Stimulated activated CD4-positive, alpha-beta T cell treated with anti-CD3 and anti-CD28 coated beads, Interleukin-12 subunit alpha, Interleukin-12 subunit beta, amount 100 ng/mL, for 24 hours (primary cell): ENCODE results near the gene FOXP2.
"Not testable (repeated sequence)": the region's sequence is repeated elsewhere in the genome, so short reads cannot be mapped to it uniquely, and the experiment has no call there.

ENCODE experiments used
- DNase-seq, 2 experiments: peaks; one replicate each; pipeline ENCODE4 v3.0.0-alpha.2; 2020; ENCODE audit warnings: low read depth in 2 of 2

The FOXP2 gene

GRCh38 chr7:114502454-114503254 lies 88.0 kb downstream of the FOXP2 start:
- no peak for DNase-seq

DNA sequence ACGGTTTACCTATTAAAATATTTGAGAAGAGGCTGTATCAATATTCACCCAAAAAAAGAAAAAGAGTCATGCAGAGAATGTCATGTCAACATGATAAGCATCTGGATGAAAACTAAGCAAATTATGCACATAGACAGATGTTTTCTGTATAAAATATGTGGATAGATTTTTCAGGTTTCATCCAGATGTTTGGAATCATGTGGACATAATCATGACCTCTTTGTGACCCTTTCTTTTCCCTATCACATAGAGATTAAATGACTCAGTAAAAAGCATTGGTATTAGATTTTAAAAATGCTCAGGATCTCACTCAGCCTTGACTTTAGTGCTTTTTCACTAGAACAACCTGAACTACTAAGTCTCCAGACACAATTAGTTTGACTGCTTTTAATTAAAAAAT lies 90.0 kb downstream of the FOXP2 start:
- DNase-seq, result no peak

- DNase-seq, result no peak
These were observed 92.8 kb downstream of the FOXP2 start for GRCh38 chr7:114507381-114507780.

- DNase-seq, result no peak
These were observed 93.5 kb downstream of the FOXP2 start for GRCh38 chr7:114508086-114508485.

GRCh38 chr7:114510824-114511223 lies 96.2 kb downstream of the FOXP2 start:
- not testable (repeated sequence) for DNase-seq

DNA sequence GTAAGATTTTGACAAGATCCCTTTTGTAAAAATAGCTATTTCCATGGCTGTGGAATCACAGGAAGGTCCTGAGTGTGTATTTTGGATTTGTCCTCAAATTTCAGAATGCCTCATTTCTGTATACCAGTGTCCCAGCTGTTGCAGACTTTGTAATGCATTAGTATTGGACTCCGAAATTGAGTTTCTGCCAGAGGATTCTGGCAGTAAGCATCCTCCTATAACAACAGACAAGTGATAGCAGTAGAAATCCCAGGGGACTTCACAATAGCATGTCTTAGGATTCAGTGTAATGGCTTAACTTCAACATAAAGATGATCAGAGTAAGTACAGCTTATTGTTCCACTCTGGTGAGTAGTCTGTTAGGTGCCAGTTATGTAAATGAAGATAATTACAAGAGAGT lies 104.6 kb downstream of the FOXP2 start:
- DNase-seq, result no peak

- no peak for DNase-seq
These were observed 107.5 kb downstream of the FOXP2 start for GRCh38 chr7:114522081-114522480.

DNA sequence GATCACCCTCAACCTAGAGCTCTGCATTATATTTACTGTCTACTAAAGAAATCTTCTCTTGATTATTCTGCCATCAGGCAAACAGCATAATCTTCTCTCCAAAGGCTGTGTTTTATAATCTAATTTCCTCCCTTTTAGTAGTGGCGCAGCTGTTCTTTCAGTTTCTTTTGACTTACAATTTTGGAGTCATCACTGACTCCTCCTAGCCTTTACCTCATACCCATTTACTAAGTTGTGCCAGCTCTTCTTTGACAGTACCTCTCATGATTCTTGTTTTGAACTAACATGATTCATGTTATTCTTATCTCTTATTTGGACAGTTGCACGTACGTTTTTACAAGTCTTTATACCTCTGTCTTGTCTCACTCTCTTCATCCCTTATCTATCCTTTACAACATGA lies 113.0 kb downstream of the FOXP2 start:
- DNase-seq, result no peak

DNA sequence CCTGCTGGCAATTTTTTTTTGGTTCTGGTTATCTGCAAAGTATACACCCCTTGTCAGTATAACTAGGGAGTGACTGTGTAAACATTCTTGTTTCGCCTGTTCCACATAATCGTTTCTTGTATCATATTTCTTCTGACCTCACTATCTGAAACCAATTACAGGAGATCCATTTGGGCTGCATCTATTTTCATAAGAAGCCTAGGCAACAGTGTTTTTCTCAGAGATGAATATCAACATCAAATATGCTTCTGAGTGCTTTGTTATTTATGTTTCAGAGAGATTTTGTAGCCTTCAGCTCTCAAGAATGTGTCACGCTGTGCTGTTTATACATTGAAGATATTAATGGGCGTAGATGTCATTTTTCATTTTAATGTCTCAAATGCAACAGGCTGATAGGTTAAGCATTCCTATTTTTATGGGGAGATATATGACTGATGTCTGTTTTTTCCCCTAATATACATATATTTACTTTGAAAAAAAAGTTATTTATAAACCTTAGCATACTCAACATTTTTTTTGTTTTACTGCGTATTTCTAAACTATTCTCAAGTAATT lies 115.5 kb downstream of the FOXP2 start:
- DNase-seq, result no peak

DNA sequence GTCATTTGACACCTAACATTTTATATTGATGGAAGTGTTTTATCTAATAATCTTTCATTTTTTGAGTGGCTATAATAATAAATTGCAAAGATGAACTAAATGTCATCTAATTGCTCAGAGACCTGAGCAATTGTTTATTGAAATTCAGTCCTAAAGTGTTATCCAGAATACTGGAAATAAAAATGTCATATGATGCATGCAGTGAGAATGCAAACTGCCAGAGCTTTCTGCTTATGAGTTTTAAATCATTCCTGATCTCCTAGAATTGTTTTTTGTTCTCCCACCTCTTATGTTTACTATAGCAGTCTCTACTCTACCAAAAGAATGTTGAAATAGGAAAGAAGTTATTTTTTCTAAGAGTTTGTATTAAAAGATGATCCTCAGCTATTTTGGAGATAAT lies 116.7 kb downstream of the FOXP2 start:
- no peak for DNase-seq

- no peak for DNase-seq
These were observed 118.5 kb downstream of the FOXP2 start for GRCh38 chr7:114533131-114533530.

DNA sequence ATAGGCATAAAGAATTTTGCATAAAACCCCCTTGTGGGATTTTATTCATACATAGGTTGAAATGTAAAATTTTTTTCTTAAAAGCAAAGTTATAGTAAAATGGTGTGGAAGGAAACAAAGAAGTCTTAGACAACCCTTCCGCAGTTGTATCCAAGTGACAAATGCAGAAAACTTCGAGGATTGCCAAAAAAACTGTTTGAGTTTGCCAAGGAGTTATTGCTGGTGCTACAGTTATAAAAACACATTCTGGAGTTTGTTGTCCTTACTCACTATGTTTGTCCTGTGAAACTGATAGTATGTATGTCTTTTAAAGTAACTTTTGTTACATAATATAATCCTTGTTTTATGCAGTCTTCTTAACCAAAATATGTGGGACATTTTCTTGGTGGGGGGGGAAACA lies 120.3 kb downstream of the FOXP2 start:
- no peak for DNase-seq

- DNase-seq, result no peak
These were observed 125.0 kb downstream of the FOXP2 start for GRCh38 chr7:114539575-114539974.

- no peak for DNase-seq
These were observed 125.7 kb downstream of the FOXP2 start for GRCh38 chr7:114540291-114540690.

GRCh38 chr7:114547346-114547745 lies 132.7 kb downstream of the FOXP2 start:
- DNase-seq, result not testable (repeated sequence)

- DNase-seq, result no peak
These were observed 133.7 kb downstream of the FOXP2 start for GRCh38 chr7:114548081-114548980.

- DNase-seq, result no peak
These were observed 140.3 kb downstream of the FOXP2 start for GRCh38 chr7:114554781-114555537.

GRCh38 chr7:114567416-114567815 lies 152.8 kb downstream of the FOXP2 start:
- DNase-seq, result no peak

DNA sequence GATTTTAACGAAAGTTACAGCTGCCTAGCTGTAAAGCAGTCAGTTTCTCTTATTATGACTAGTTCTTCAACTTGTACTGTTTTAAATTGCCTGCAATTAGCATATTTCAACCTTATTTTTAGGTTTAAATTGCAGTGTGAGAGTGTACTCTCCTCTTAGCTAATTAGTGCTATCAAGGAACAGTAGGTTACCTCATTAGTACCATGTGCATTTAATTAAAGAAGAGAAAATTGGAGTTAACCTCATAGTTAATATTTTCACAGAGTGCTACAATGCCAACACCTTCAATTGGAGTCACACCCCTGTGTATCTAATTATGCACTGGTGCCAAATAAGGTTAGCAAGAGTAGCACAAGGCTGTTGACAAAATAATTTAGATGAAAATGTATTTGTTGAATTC lies 154.6 kb downstream of the FOXP2 start:
- DNase-seq, result no peak

DNA sequence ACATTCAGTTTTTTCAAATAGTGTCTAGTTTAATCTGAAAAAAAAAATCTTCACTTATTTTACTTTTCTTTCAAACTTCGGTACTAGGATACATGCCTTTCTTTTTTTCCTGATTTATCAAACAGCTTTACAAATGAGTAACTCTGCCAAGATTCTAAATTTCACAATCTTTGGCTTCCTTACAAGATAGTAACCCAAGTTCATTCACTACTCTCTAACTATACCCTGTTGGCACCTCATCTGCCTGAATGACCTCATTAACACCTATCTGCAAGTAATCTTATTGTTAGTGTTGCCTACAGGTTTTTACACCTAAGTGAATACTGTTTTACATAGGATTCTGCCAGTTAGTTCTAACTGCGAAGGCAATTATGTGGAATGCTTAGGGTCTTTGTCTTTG lies 159.8 kb downstream of the FOXP2 start:
- DNase-seq, result no peak

DNA sequence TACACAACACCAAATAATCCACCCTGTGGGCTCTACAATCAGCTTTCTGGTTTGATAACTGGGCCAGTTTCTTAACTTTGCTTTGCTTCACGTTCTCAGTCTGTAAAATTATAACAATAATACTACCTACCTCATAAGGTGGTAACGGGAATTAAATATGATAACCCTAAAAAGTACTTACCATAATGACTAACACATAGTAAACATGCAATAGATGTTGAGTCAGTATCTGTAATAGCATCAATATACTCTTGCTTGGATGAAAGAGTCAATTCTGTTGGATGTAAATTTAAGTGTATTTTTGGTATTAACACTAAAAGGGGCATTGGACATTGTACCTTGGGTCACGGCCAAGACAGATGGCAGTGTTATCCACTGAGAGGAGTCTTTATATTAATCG lies 160.5 kb downstream of the FOXP2 start:
- no peak for DNase-seq

DNA sequence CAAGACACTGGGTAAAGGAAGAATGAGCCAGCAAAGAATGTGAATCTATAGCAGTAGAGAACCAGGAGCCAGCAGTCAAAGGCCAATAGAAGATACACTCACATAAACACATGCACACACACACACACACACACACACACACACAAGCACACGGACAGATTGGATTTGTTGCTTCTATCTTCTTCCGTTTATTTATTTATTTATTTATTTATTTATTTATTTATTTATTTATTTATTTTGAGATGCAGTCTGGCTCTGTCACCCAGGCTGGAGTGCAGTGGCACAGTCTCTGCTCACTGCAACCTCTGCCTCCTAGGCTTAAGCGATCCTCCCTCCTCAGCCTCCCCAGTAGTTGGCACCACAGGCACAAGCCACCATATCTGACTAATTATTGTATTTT lies 166.3 kb downstream of the FOXP2 start:
- DNase-seq, result not testable (repeated sequence)
